Measurements from ENCODE around the gene MREG. TPM values are rescaled to one million over a fixed set of nuclear protein-coding genes. Genes with fewer than 3 reads are reported as not detected.
"Not testable (repeated sequence)": the region's sequence is repeated elsewhere in the genome, so short reads cannot be mapped to it uniquely, and the experiment has no call there.

Gene MREG
- total and polyA plus RNA-seq, 2 experiments from 2014 or later, result 19.4 to 25.3 TPM

- not testable (repeated sequence) for H3K4me3 ChIP-seq; H2AFZ ChIP-seq; H3K27ac Mint-ChIP-seq; H3K27me3 Mint-ChIP-seq (ENCODE audit: insufficient read depth, low read depth, poor library complexity); H3K9me3 Mint-ChIP-seq; ATAC-seq; H3K9me2 ChIP-seq (ENCODE audit: insufficient read depth); H3K4me2 ChIP-seq; H3K27ac ChIP-seq (ENCODE audit: low read depth); H3F3A ChIP-seq (replicated peaks; ENCODE audit: low read depth); DNase-seq (ENCODE audit: low spot score); H3K27me3 ChIP-seq (ENCODE audit: insufficient read depth); H3K4me3 Mint-ChIP-seq; H3K36me3 ChIP-seq (ENCODE audit: insufficient read depth)
- H4K20me1 ChIP-seq (replicated peaks; ENCODE audit: insufficient read depth), result peaks cover 23% of the 10 kb centered on the region
- H3K36me3 Mint-ChIP-seq (ENCODE audit: low read depth), result peaks cover 30% of the 10 kb centered on the region
- peaks cover 79% of the 10 kb centered on the region for H3K79me2 ChIP-seq (replicated peaks; ENCODE audit: insufficient read depth)
- H3K4me1 ChIP-seq (ENCODE audit: insufficient read depth), result peaks cover 15% of the 10 kb centered on the region
- peaks cover 25% of the 10 kb centered on the region for H3K4me1 Mint-ChIP-seq
Observed at GRCh38 chr2:215970894-215971293, 42.5 kb downstream of the MREG start.

GRCh38 chr2:215970425-215970824, 42.9 kb downstream of the MREG start:
- Histone ChIP-seq H3K27ac (ENCODE audit: low read depth) (no peak overlapping the region), H3K4me3 (no peak overlapping the region), H4K20me1 (replicated peaks; ENCODE audit: insufficient read depth) (peaks cover 28% of the 10 kb centered on the region), H3K36me3 (ENCODE audit: insufficient read depth) (peaks cover 4% of the 10 kb centered on the region; the same call in 1 of the 2 replicates), H3K9me2 (ENCODE audit: insufficient read depth) (no peaks in the 10 kb centered on the region), H3F3A (replicated peaks; ENCODE audit: low read depth) (no peaks in the 10 kb centered on the region), H3K4me2 (no peak overlapping the region), H3K79me2 (replicated peaks; ENCODE audit: insufficient read depth) (peaks cover 78% of the 10 kb centered on the region), H3K4me1 (ENCODE audit: insufficient read depth) (peaks cover 15% of the 10 kb centered on the region), H3K27me3 (ENCODE audit: insufficient read depth) (no peaks in the 10 kb centered on the region), H2AFZ (no peak overlapping the region)
- Mint-ChIP-seq H3K9me3 (no peaks in the 10 kb centered on the region; the same call in 1 of the 3 replicates), H3K27ac (no peak overlapping the region), H3K27me3 (ENCODE audit: insufficient read depth, low read depth, poor library complexity) (peaks cover 5% of the 10 kb centered on the region), H3K4me3 (no peak overlapping the region), H3K36me3 (ENCODE audit: low read depth) (peaks cover 30% of the 10 kb centered on the region), H3K4me1 (peaks cover 28% of the 10 kb centered on the region)
- no peak for TF ChIP-seq CTCF (conservative IDR thresholded peaks at IDR 0.05; ENCODE audit: low read depth in 2 of 2)
- TF ChIP-seq ZNF114 (CRISPR knock-in tag; IDR thresholded peaks at IDR 0.05), result no peak
- no peak for TF ChIP-seq STAT1 (IDR thresholded peaks at IDR 0.05; ENCODE audit: unreplicated experiment)
- no peak for TF ChIP-seq CREB1 (CRISPR knock-in tag; IDR thresholded peaks at IDR 0.05; ENCODE audit: low read depth)
- no peak for TF ChIP-seq NANOG (IDR thresholded peaks at IDR 0.05; ENCODE audit: borderline replicate concordance)
- no peak for TF ChIP-seq ZNF462 (CRISPR knock-in tag; IDR thresholded peaks at IDR 0.05)
- TF ChIP-seq EZH2 (IDR thresholded peaks at IDR 0.05; ENCODE audit: low read depth, unreplicated experiment), result no peak
- TF ChIP-seq EZH2phosphoT487 (IDR thresholded peaks at IDR 0.05; ENCODE audit: unreplicated experiment), result no peak
- no peak for TF ChIP-seq REST (IDR thresholded peaks at IDR 0.05; ENCODE audit: unreplicated experiment)
- no peak for TF ChIP-seq POLR2AphosphoS5 (IDR thresholded peaks at IDR 0.05; ENCODE audit: low read depth)
- ATAC-seq (no peak), DNase-seq (ENCODE audit: low spot score) (no peak)

All from GM23338 (cell line).